Gastrocnemius medialis (tissue), 4 donors: Measurements from ENCODE around the gene HIP1R.
"Not testable (repeated sequence)": the region's sequence is repeated elsewhere in the genome, so short reads cannot be mapped to it uniquely, and the experiment has no call there.

Experiments
- POLR2A ChIP-seq, 2 donors: fragments of 450-650 bp; IDR thresholded peaks; one replicate each; pipeline ENCODE4 v1.6.1; 2017; ENCODE audit warnings: antibody characterized with exemption in 2 of 2, mild to moderate bottlenecking in 2 of 2, moderate library complexity in 2 of 2
- TF ChIP-seq, protein P1 (sequence below), 5 experiments: fragments of 450-650 bp in 3 of 5; fragments of 200-600 bp in 2 of 5; sonication (generic) in 2 of 5; IDR thresholded peaks in 4 of 5; conservative IDR thresholded peaks in 1 of 5; 1 replicate in 4 of 5; 2 replicates in 1 of 5; pipeline ENCODE4 v1.5.1; 2016 to 2019; ENCODE audit warnings: antibody characterized with exemption in 5 of 5, mild to moderate bottlenecking in 3 of 5, moderate library complexity in 3 of 5

GRCh38 chr12:122804957-122805356 lies 30.3 kb upstream of the HIP1R start:
- TF ChIP-seq, protein P1, sequence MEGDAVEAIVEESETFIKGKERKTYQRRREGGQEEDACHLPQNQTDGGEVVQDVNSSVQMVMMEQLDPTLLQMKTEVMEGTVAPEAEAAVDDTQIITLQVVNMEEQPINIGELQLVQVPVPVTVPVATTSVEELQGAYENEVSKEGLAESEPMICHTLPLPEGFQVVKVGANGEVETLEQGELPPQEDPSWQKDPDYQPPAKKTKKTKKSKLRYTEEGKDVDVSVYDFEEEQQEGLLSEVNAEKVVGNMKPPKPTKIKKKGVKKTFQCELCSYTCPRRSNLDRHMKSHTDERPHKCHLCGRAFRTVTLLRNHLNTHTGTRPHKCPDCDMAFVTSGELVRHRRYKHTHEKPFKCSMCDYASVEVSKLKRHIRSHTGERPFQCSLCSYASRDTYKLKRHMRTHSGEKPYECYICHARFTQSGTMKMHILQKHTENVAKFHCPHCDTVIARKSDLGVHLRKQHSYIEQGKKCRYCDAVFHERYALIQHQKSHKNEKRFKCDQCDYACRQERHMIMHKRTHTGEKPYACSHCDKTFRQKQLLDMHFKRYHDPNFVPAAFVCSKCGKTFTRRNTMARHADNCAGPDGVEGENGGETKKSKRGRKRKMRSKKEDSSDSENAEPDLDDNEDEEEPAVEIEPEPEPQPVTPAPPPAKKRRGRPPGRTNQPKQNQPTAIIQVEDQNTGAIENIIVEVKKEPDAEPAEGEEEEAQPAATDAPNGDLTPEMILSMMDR (IDR thresholded peaks at IDR 0.05 in 4 of 5, conservative IDR thresholded peaks at IDR 0.05 in 1 of 5) = not testable (repeated sequence)
- TF ChIP-seq POLR2A (IDR thresholded peaks at IDR 0.05) = not testable (repeated sequence)
